DOHH2 (cell line): ENCODE measurements around the gene CDC16.

ENCODE experiments used
- H3F3A ChIP-seq: fragments of 200-600 bp; sonication (generic), shearing (Covaris generic); 2 replicates; pipeline ENCODE4 v1.6.0; 2016; ENCODE audit warnings: antibody characterized with exemption, mild to moderate bottlenecking; ENCODE audit not compliant: control insufficient read depth, insufficient read depth
- H3K27ac ChIP-seq: fragments of 200-600 bp; sonication (generic); 2 replicates; pipeline ENCODE4 v1.5.1; 2014; ENCODE audit warnings: low read depth, mild to moderate bottlenecking, low read length, moderate library complexity
- H3K27me3 ChIP-seq: fragments of 200-600 bp; sonication (generic); 2 replicates; pipeline ENCODE4 v1.6.1; 2014; ENCODE audit warnings: mild to moderate bottlenecking, low read length, mixed read lengths; ENCODE audit not compliant: control insufficient read depth
- H3K36me3 ChIP-seq: fragments of 200-600 bp; sonication (generic); 2 replicates; pipeline ENCODE4 v1.6.1; 2014; ENCODE audit warnings: mild to moderate bottlenecking, low read length, moderate library complexity, mixed read lengths; ENCODE audit not compliant: control insufficient read depth
- H3K4me1 ChIP-seq: fragments of 200-600 bp; sonication (generic); 2 replicates; pipeline ENCODE4 v1.6.1; 2014; ENCODE audit warnings: mild to moderate bottlenecking, low read length, mixed read lengths; ENCODE audit not compliant: control insufficient read depth
- H3K4me2 ChIP-seq: fragments of 200-600 bp; sonication (generic); 2 replicates; pipeline ENCODE4 v1.6.0; 2014; ENCODE audit warnings: mild to moderate bottlenecking, low read length, moderate library complexity
- H3K4me3 ChIP-seq: fragments of 200-600 bp; sonication (generic); 2 replicates; pipeline ENCODE4 v1.5.1; 2014; ENCODE audit warnings: mild to moderate bottlenecking, low read length, mixed read lengths
- H3K79me2 ChIP-seq: fragments of 200-600 bp; sonication (generic); 2 replicates; pipeline ENCODE4 v1.6.1; 2014; ENCODE audit warnings: mild to moderate bottlenecking, low read length, mixed read lengths; ENCODE audit not compliant: control insufficient read depth
- H3K9me2 ChIP-seq: fragments of 200-600 bp; sonication (generic); replicated peaks from 2 replicates; pipeline ENCODE4 v1.6.1; 2014; ENCODE audit warnings: mild to moderate bottlenecking, low read length, mixed read lengths; ENCODE audit not compliant: control insufficient read depth
- H3K9me3 ChIP-seq: fragments of 200-600 bp; sonication (generic); 2 replicates; pipeline ENCODE4 v1.6.1; 2014; ENCODE audit warnings: antibody characterized with exemption, low read length, mixed read lengths; ENCODE audit not compliant: control insufficient read depth, insufficient read depth
- H4K20me1 ChIP-seq: fragments of 200-600 bp; sonication (generic); 2 replicates; pipeline ENCODE4 v1.6.0; 2014; ENCODE audit warnings: low read depth, mild to moderate bottlenecking, antibody characterized with exemption, low read length, moderate library complexity; ENCODE audit not compliant: control insufficient read depth, insufficient read depth
- CTCF ChIP-seq: fragments of 200-600 bp; sonication (generic); IDR thresholded peaks from one replicate; pipeline ENCODE4 v1.5.1; 2014; ENCODE audit warnings: antibody characterized with exemption, mild to moderate bottlenecking, low read depth, low read length; ENCODE audit not compliant: poor library complexity, severe bottlenecking
- EZH2phosphoT487 ChIP-seq: fragments of 200-600 bp; sonication (generic); IDR thresholded peaks from 2 replicates; pipeline ENCODE4 v1.6.1; 2017; ENCODE audit warnings: borderline replicate concordance, mild to moderate bottlenecking, antibody characterized with exemption, low read length, moderate library complexity, mixed read lengths

Gene CDC16

GRCh38 chr13:114230575-114230974, 4.1 kb upstream of the CDC16 start:
- Histone ChIP-seq H3K4me3 (no peak overlapping the region), H3K9me3 (no peaks in the 10 kb centered on the region), H3K27me3 (peaks cover 36% of the 10 kb centered on the region), H3K27ac (no peak overlapping the region), H3F3A (no peaks in the 10 kb centered on the region; the same call in 1 of the 2 replicates), H3K4me2 (no peak overlapping the region), H3K4me1 (peaks cover 12% of the 10 kb centered on the region), H4K20me1 (peaks cover 2% of the 10 kb centered on the region; the same call in 1 of the 2 replicates), H3K79me2 (peaks cover 7% of the 10 kb centered on the region), H3K9me2 (no peaks in the 10 kb centered on the region), H3K36me3 (peaks cover 2% of the 10 kb centered on the region)
- TF ChIP-seq EZH2phosphoT487 (no peak), CTCF (no peak)

GRCh38 chr13:114231886-114232285, 2.8 kb upstream of the CDC16 start:
- H4K20me1 ChIP-seq: peaks cover 4% of the 10 kb centered on the region; the same call in 1 of the 2 replicates
- H3F3A ChIP-seq: no peaks in the 10 kb centered on the region
- H3K27ac ChIP-seq: no peak overlapping the region
- no peaks in the 10 kb centered on the region for H3K9me2 ChIP-seq
- peaks cover 36% of the 10 kb centered on the region for H3K27me3 ChIP-seq
- no peak for TF ChIP-seq CTCF
- no peak for TF ChIP-seq EZH2phosphoT487
- H3K9me3 ChIP-seq: no peaks in the 10 kb centered on the region
- no peak overlapping the region for H3K4me2 ChIP-seq
- peaks cover 15% of the 10 kb centered on the region for H3K4me1 ChIP-seq
- peaks cover 20% of the 10 kb centered on the region for H3K79me2 ChIP-seq
- H3K4me3 ChIP-seq: no peak overlapping the region
- peaks cover 14% of the 10 kb centered on the region for H3K36me3 ChIP-seq

GRCh38 chr13:114234266-114234644, 442 bp upstream of the CDC16 start:
- Histone ChIP-seq H3K27me3 (peaks cover 17% of the 10 kb centered on the region), H3K36me3 (peaks cover 36% of the 10 kb centered on the region), H4K20me1 (peaks cover 4% of the 10 kb centered on the region; the same call in 1 of the 2 replicates), H3K9me2 (no peaks in the 10 kb centered on the region), H3K4me2 (peak overlapping the region; percentile 95), H3K79me2 (peaks cover 26% of the 10 kb centered on the region), H3F3A (no peaks in the 10 kb centered on the region), H3K27ac (peak overlapping the region; percentile 64; the same call in 1 of the 2 replicates), H3K9me3 (no peaks in the 10 kb centered on the region), H3K4me1 (peaks cover 12% of the 10 kb centered on the region), H3K4me3 (peak overlapping the region; percentile 86)
- TF ChIP-seq EZH2phosphoT487: no peak
- no peak for TF ChIP-seq CTCF

GRCh38 chr13:114235697-114236096, 1.0 kb downstream of the CDC16 start:
- peak overlapping the region; percentile 95 for H3K4me2 ChIP-seq
- peaks cover 4% of the 10 kb centered on the region; the same call in 1 of the 2 replicates for H4K20me1 ChIP-seq
- no peaks in the 10 kb centered on the region for H3F3A ChIP-seq
- H3K27ac ChIP-seq: peak overlapping the region; percentile 64
- peaks cover 12% of the 10 kb centered on the region for H3K4me1 ChIP-seq
- TF ChIP-seq EZH2phosphoT487 (no peak), CTCF (no peak)
- H3K9me3 ChIP-seq: no peaks in the 10 kb centered on the region
- peaks cover 49% of the 10 kb centered on the region for H3K36me3 ChIP-seq
- peaks cover 2% of the 10 kb centered on the region for H3K27me3 ChIP-seq
- peak overlapping the region; percentile 86 for H3K4me3 ChIP-seq
- peaks cover 26% of the 10 kb centered on the region for H3K79me2 ChIP-seq
- H3K9me2 ChIP-seq: no peaks in the 10 kb centered on the region
